Mesenteric fat pad (tissue), 1 donor: ENCODE data around the gene PNCK. TPM values are rescaled to one million over a fixed set of nuclear protein-coding genes. Genes with fewer than 3 reads are reported as not detected.

ENCODE experiments used
- DNase-seq: peaks from one replicate; pipeline ENCODE4 v3.0.0-alpha.2; 2020; ENCODE audit warnings: low spot score
- total RNA-seq: library from RNA; stranded (reverse); fragmentation: NEBNext Ultra II Directional; extraction: Animal tissue kit (Norgen Biotek cat#: 25700); gene quantifications from one replicate; pipeline ENCODE4 v1.2.1, GENCODE V29; 2021
- donor health status: DM: yes; HTN: yes; CAD: no.

Gene PNCK
- total RNA-seq, 1 donor from 2014 or later, result 1.4 TPM

DNA sequence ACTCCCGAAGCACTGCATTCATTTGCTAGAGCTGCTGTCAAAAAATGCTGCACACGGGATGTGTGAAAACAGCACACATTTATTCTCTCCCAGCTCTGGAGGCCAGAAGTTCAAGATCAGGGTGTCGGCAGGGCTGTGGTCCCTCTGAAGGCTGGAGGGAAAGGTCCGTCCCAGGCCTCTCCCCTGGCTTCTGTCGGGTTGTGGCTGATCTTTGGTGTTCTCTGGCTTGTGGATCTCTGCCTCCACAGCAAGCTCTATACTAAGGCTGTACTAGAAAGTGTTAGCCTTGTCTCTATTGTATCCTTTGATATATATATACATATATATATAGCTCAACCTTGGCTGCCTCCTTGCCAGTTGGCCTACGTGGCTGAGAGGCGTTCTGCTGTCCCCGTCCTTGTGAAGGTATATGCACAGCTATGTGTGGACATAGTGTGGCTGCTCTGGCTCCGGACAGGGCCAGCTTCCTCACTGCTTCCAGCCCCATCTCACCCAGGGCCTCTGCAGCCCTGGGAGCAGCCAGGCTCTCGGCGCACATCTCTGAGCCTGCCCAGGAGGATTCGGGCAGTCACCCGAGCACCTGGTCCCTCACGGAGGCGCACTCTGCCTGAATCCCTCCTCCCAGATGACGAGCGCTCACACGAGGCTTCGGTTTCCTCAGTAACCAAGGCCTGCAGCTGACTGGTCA lies 41.6 kb downstream of the PNCK start:
- no peak for DNase-seq

DNA sequence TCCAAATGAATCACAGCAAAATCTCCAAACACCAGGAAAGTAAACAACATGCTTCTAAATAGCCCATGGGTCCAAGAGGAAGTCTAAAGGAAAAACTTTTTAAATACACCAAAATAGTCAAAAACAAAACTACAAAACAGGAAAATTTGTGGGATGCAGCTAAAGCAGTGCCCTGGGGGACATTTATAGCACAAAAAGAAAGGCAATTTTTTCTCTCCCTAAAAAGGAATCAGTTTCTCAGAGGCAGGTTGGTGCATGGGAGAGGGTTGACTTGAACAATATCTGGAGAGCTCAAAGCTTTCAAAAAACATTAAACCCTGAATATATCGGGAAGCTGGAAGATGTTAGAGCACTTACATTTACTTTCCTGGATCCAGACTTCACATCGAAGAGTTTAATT lies 42.3 kb downstream of the PNCK start:
- DNase-seq, result no peak

DNA sequence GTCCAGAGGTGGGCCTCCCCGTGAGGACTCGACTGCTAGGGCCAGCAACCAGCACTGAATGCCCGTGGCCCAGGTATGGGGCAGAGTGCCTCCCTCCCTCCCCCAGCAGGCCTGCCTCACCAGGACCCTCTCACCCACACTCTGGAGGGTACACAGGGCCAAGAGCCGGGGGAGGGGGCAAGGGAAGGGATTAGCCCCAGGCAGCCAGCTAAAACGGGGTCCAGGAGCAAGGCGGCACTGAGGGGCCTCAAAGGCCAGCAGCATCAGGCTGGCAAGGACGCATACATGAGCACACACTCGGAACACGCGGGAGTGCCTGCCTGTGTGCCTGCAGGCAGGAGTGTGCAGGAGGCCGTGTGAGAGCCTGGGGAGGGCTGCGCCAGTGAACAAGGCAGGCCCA lies 44.9 kb downstream of the PNCK start:
- no peak for DNase-seq

DNA sequence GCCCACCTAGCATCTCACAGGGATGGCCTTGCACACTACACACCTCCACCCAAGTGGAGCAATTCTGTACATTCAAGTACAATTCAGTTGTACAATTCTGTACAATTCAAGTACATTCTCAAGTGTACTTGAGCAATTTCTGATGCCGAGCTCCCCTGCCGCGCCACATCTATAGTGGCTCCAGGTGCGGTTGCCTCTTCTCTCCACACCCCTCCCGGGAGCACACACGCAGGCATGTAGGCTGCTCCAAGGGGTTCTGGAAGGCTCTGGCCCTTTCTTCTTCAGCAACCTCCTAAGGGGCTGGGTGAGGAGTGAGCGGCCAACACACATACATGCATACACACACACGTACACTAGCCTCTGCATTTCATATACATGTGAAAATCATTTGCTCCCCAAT lies 45.5 kb downstream of the PNCK start:
- DNase-seq, result no peak

DNA sequence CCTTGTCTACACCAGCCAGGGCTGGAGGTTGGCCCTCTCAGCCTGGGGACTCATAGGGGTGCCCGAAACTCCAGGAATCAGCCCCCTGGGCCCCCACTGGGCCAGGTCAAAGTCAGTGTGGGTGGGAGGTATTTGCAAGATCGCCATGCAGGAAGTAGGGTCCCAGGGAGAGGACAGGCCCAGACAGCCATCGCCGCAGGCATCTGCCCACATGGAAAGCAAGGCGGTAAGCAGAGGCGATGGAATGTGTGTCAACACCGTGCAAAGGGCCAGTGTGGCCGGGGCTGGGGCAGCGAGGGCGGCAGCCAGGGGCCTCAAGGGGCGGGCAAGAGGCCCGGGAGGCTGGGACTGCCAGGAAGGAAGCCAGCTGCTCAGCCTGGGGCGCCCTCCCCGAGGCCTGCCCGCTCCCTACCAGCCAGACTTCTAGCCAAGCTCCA lies 45.9 kb downstream of the PNCK start:
- DNase-seq, result no peak

DNA sequence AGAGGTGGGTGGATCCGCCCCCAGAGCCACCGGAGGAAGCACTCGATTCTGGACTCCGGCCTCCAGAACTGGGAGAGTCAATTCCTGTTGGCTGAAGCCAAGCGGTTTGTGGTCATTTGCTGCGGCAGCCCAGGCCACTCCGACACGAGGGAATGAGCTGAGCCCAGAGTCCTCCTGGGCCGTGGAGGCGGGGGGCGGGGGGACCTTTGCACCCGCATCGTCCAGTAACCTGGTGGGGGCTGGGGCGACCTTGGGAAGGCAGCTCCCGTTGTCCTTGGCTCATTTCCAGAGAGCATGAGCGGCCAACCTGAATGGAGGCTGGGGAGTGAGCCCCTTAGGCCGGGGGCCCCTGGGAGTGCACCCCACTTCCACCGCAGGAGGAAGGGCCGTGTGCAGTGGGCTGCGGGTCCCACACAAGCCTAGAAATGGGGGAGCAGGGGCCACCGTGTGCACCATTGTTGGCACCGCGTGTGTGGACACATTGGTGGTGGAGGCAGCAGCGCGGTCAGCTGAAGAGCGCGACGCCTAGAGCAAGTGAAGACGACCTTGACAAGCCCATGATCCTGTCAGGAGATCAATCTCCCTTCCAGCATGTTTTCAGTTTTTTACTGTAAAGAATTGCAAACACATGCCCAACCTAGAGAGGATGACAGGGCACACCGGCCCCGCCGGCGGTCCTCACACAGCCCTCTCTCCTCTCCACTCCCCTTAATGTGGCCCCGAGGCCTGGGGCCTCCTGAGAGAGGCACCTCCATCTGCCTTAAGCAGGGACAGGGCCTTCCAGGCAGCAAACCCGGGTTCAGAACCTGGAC lies 46.5 kb downstream of the PNCK start:
- no peak for DNase-seq

DNA sequence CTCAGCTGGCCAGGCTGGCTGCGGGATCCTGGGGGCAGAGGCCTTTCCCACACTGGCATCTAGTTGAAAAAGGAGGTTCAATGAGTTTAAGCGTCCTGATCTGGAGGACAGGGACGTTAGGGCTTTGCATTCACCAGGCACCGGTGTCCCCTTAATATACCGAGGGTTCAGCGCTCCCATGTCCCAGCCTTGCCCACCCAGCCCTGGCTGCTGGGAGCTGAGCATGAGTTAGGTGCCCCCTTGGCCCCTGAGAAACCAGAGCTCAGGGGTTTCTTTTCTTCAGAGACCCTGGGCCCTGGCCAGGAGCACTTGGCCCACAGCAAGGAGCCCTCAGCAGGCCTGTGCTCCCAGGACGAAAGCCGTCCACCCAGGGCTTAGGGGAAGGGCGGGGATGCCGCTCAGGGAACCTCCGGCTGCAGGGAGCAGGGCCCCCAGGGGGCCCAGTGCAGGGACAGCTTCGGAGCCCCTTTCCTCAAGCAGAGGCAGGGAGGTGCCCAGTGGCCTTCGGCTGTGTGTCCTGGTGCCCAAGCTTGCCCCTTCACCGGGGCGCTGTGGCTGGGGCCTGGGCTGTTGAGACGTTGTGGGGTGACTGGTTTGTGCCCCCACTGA lies 47.5 kb downstream of the PNCK start:
- no peak for DNase-seq

DNA sequence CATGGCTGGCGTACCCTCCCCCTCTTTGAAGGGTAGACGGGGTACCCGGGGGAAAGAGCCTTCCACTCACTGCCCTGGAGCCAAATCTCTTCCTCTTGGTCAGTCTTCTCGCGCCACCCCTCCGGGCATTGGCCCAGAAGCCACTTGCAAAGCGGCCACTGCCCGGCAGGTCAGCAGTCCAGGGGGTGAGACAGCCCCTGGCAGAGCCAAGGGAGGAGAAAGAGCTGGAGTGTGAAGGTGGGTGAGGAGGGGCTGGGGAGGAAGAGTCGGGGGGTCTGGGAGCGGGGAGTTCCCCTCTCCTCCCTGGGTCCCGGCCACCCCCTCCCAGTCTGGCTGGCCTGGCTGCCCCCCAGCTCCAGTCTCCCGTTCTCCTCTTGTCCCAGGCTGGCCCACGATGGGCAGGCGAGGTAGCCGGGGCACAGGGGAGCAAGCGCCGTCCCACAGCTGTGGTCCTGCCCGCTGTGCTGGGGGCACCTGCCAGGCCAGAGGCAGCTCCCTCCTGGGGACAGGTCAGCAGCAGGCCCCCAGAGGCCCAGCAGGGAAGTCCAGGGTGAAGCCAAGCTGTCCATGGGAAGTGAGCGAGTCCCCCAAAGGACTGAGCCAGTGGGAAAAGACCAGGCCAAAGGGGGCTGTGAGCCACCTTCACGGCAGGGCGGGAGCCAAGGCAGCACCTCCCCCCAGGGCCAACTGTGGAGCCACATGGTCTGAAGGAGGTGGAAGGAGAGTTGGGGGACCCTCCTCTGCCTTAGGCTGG lies 48.2 kb downstream of the PNCK start:
- no peak for DNase-seq

DNA sequence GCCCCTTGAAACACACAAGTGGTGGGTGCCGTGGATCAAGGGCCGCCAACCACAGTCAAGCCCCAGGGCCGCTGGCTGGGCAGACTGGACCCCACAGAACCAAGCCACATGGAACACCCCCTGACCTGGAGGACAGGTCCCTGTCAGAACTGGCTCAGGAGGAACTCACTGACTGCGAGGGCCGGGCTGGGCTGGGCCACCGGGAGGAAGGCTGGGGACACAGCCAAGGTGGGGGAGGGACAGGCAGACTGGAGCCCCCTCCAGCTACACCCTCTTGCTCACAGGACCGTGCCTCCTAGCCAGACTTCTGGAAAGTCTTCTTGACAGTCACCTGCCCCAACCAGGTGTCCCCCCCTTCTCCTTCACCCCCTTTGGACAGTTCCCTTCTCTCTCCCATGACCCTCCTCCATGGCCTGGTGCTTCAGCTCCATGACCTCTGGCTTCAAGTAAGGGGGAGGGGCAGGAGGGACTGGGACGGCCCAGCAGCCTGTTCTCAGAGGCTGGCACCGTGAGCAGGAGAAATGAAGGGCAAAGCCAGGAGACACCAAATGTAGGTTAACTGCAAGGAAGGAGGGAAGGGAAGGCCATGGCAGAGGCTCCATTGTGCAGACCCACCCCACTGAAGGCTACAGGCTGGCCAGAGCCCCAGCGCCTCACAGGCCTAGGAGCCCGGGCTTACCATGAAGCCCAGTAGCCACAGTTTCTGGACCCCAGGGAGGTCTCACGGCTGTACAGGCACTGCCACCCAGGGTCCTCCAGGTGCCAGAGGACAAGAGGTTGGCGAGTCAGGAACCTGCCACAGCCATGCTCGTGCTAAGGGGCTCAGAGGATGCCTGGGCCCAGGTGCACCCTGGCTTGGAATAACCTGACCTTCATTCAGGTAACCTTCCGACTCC lies 49.2 kb downstream of the PNCK start:
- DNase-seq, result no peak

DNA sequence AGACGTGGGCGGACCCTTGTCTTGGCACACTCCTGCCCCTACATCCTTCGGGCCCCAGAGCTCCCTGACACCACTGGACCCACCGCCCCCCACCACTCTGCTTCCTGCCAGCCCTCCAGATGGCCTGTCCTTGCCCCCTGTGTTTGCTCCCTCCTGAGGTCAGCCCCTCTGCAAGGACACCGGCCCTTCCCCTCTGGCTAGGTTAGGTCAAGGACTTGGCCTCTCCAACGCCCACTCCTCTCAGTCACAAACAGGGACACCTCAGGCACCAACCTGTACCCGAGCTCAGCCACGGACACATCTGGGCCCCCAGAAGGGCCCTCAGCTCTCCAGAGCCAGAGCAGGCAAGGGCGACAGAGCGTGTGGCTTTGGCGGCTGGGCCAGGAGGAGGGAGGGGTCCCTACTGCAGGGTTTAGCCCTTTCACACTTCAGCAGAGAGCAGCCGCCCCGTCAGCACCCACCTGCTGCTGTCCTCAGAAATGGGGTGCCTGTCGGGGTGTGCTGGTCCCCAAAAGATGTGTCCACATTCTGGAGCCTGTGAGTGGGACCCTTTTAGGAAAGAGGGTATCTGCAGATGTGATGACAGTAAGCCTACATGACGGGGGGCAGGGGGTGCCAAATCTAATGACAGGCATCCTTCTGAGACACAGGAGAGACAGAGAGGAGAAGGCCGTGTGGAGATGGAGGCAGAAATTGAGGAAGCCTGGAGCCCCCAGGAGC lies 50.1 kb downstream of the PNCK start:
- DNase-seq, result no peak

DNA sequence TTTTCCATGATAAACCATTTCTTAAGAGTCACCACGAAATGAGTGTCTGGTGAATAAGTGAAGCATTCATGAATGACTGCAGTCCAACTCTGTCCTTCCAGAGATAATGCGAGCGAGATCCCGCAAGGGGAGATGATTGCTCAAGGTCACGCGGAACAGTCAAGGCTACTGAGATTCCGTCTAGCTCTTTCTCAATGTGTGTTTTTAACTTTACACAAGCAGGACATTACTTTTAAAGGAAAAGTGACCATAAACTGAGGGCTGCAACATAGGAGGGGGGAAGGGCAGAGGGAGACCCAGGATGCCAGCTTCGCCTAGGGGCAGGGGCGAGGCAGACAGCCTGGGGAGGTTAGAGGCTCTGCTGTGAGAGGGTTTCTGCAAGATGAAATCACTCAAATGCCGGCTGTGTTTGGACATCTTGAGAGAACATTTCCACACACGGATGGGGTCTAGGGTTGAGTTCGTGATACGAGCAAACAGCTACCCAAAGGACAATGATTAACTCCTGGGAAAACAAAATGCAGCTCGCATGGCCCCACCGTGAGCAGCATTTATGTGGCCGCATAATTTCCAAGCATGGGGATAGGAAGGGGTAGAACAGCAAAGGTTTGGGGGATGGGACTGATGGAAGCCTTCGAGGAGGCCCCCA lies 50.8 kb downstream of the PNCK start:
- no peak for DNase-seq

DNA sequence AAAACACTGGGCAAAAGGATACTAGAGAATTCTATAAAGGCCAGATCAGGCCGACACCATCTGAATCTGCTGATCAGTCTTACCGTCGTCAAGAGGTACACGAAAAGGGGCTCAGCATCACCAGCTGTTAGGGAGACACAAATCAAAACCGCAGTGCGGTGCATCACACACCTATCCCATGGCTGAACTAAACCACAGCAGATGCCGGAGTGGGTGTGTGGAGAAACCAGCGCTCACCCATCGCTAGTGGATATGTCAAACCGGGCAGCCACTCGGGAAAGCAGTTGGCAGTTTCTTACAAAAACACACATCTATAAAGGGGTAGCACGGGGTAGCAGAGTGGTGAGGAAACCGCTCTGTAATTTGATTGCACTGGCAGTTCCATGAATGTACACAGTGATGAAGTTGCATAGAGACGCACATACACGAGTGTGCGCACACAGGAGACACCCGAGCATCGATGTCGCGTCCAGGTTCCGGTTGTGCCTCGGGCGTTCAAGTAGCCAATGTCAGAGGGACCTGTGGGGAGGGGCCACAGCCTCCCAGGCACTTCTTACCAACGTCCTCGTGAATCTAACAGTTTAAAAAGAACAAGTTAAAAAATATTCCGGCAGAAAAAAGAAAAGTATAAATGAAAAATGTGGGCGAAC lies 51.5 kb downstream of the PNCK start:
- no peak for DNase-seq

DNA sequence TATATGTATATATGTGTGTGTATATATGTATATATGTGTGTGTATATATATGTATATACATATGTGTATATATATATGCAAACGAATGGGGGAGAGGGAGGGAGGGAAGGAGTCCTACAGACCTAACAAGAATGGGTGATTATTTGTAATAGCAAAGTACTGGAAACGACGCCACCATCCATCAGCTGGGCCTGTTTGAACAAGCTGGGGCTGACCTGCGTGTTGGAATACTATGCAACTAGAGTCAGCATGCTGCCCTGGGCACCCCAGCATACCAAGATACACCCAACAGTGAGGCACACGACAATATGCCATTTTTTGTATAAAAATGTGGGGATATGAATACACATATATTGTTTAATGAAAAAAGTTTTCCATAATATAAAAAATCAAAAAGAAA lies 53.0 kb downstream of the PNCK start:
- no peak for DNase-seq

Other genes starting within 250 kb of the PNCK start
- 0.80 TPM for gene TREX2, start 227.8 kb downstream of the PNCK start, total RNA-seq
- gene HAUS7, start 203.2 kb downstream of the PNCK start, total RNA-seq, result 22.1 TPM
- gene BGN, start 178.8 kb downstream of the PNCK start, total RNA-seq, result 72.1 TPM
- gene ATP2B3, start 156.2 kb downstream of the PNCK start, total RNA-seq, result not detected
- 16.3 TPM for gene CCNQ, start 74.7 kb downstream of the PNCK start, total RNA-seq
- 0.39 TPM for gene DUSP9, start 26.6 kb downstream of the PNCK start, total RNA-seq
- 45.9 TPM for gene SLC6A8, start 14.1 kb upstream of the PNCK start, total RNA-seq
- gene BCAP31, start 50.6 kb upstream of the PNCK start, total RNA-seq, result 513 TPM
- gene ABCD1, start 51.0 kb upstream of the PNCK start, total RNA-seq, result 32.3 TPM
- 10.2 TPM for gene PLXNB3, start 90.4 kb upstream of the PNCK start, total RNA-seq
- 0.74 TPM for gene SRPK3, start 107.2 kb upstream of the PNCK start, total RNA-seq
- 57.4 TPM for gene IDH3G, start 120.6 kb upstream of the PNCK start, total RNA-seq
- gene SSR4, start 120.9 kb upstream of the PNCK start, total RNA-seq, result 191 TPM
- gene PDZD4, start 156.7 kb upstream of the PNCK start, total RNA-seq, result 2.5 TPM
- 2.4 TPM for gene L1CAM, start 212.4 kb upstream of the PNCK start, total RNA-seq
- 7.2 TPM for gene AVPR2, start 230.9 kb upstream of the PNCK start, total RNA-seq